Head of caudate nucleus (tissue), 42 donors: ENCODE results near the gene SETX.
A peak's percentile ranks its signal among the peaks of the same experiment; 100 is the strongest.
"Not testable (repeated sequence)": the region's sequence is repeated elsewhere in the genome, so short reads cannot be mapped to it uniquely, and the experiment has no call there.

ENCODE experiments used
- DNase-seq, 42 donors: peaks; one replicate each; pipeline versions ENCODE4 v3.0.0 to v3.0.0-alpha.2; 2020 to 2021; ENCODE audit warnings: mixed read lengths in 7 of 42
- intact Hi-C: fragments of 100-400 bp; cut with DNase I; formaldehyde crosslinking; loops from one replicate; pipeline ENCODE4 v1.15.0; 2022

Gene SETX

GRCh38 chr9:132301521-132301920 lies 53.3 kb downstream of the SETX start:
- intact Hi-C loops = no loop called here
- no peak for DNase-seq

GRCh38 chr9:132299221-132299620 lies 55.6 kb downstream of the SETX start:
- intact Hi-C loops = no loop called here

GRCh38 chr9:132295181-132295580 lies 59.6 kb downstream of the SETX start:
- intact Hi-C loops = no loop called here
- no peak for DNase-seq

More at GRCh38 chr9:132299221-132299620, 55.6 kb downstream of the SETX start:
- DNase-seq = no peak

- intact Hi-C loops = no loop called here
- DNase-seq = no peak
These were observed 61.6 kb downstream of the SETX start for GRCh38 chr9:132293145-132293721.

- intact Hi-C loops = loop anchor here (10.0 kb wide), 1 partner anchor 56 kb away; no protein-coding TSS in a partner anchor
- DNase-seq = no peak
These were observed 65.8 kb downstream of the SETX start for GRCh38 chr9:132288966-132289365.

GRCh38 chr9:132288361-132288760 lies 66.4 kb downstream of the SETX start:
- intact Hi-C loops = loop anchor here (10.0 kb wide), 1 partner anchor 56 kb away; no protein-coding TSS in a partner anchor
- no peak for DNase-seq

- intact Hi-C loops = loop anchor here (10.0 kb wide), 1 partner anchor 57 kb away; no protein-coding TSS in a partner anchor
These were observed 67.5 kb downstream of the SETX start for GRCh38 chr9:132287256-132287760.

GRCh38 chr9:132283863-132284262 lies 70.9 kb downstream of the SETX start:
- intact Hi-C loops = loop anchor here (10.0 kb wide), 1 partner anchor 61 kb away; no protein-coding TSS in a partner anchor
- peak in 29 of 42 donors; percentile 20 to 82 (median 47) for DNase-seq

More at GRCh38 chr9:132287256-132287760, 67.5 kb downstream of the SETX start:
- DNase-seq = no peak

GRCh38 chr9:132283165-132283564 lies 71.6 kb downstream of the SETX start:
- intact Hi-C loops = loop anchor here (10.0 kb wide), 1 partner anchor 62 kb away; no protein-coding TSS in a partner anchor
- no peak for DNase-seq

- no peak for DNase-seq
- intact Hi-C loops = no loop called here
These were observed 79.9 kb downstream of the SETX start for GRCh38 chr9:132274861-132275260.

- DNase-seq = not testable (repeated sequence)
- intact Hi-C loops = loop anchor here (5.0 kb wide), 1 partner anchor 508 kb away; no protein-coding TSS in a partner anchor
These were observed 84.9 kb downstream of the SETX start for GRCh38 chr9:132269704-132270516.

- intact Hi-C loops = loop anchor here (5.0 kb wide), 1 partner anchor 507 kb away; no protein-coding TSS in a partner anchor
- DNase-seq = peak; percentile 53 to 92 (median 80)
These were observed 85.9 kb downstream of the SETX start for GRCh38 chr9:132268725-132269352.

GRCh38 chr9:132267660-132268059 lies 87.1 kb downstream of the SETX start:
- peak in 1 of 42 donors; percentile 33 for DNase-seq
- intact Hi-C loops = loop anchor here (5.0 kb wide), 1 partner anchor 505 kb away; no protein-coding TSS in a partner anchor

GRCh38 chr9:132266017-132266416 lies 88.8 kb downstream of the SETX start:
- peak in 1 of 42 donors; percentile 2 for DNase-seq
- intact Hi-C loops = loop anchor here (5.0 kb wide), 1 partner anchor 504 kb away; no protein-coding TSS in a partner anchor

GRCh38 chr9:132260846-132261245 lies 93.9 kb downstream of the SETX start:
- intact Hi-C loops = no loop called here
- DNase-seq = no peak

GRCh38 chr9:132250324-132251262 lies 104.2 kb downstream of the SETX start:
- intact Hi-C loops = loop anchor here (5.0 kb wide), 1 partner anchor 488 kb away; no protein-coding TSS in a partner anchor
- no peak for DNase-seq

GRCh38 chr9:132249690-132250089 lies 105.1 kb downstream of the SETX start:
- intact Hi-C loops = loop anchor here (5.0 kb wide), 1 partner anchor 487 kb away; no protein-coding TSS in a partner anchor
- DNase-seq = no peak

GRCh38 chr9:132249123-132249522 lies 105.7 kb downstream of the SETX start:
- DNase-seq = peak in 1 of 42 donors; percentile 21
- intact Hi-C loops = no loop called here
